Measurements from ENCODE around the gene HOXC10. TPM values are rescaled to one million over a fixed set of nuclear protein-coding genes. Genes with fewer than 3 reads are reported as not detected.

Gene HOXC10
- total RNA-seq, 1 donor from 2014 or later: not detected

GRCh38 chr12:53985994-53986685 lies 1.2 kb downstream of the HOXC10 start:
- ATAC-seq (ENCODE audit: poor library complexity) (no peak), DNase-seq (peak; percentile 31)
- intact Hi-C loops (cut with DNase I): no loop called here

DNA sequence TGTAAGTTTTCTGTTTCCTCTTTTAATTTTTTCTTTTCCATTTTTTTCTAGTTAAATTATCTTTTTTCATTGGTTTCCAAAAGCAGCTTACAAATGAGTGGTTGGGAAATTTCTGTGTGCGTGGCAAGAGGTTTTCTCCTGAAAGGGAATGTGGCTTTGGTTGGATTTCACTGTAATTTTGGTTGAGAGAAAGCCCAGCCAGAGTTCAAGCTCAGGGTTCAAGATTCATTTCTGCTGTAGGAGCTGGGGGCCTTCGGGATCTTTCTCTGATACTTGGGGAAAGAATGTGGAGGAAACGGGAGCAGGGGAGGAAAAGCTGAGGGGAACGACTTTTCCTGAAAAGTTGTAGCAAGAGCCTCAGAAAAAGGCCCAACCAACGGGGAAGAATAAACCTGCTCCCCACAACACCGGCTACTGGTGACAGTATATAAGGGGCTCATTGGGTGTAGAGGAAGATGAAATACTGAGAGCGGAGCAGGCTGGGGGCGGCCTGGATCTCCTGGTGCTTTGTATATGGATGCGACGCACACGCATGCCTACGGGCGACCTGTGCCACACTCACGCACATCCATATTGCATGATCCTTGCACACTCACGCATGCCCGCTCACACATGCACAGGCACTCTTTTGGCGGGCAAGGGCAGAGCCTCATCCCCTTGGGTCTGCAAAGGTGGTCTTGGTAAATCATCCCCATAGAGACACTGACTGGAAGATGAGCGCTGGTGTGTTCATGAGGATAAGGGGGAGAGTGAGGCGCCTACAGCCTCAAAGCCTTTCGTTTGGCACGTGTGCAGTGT lies 1.9 kb downstream of the HOXC10 start:
- intact Hi-C loops (cut with DNase I): no loop called here
- ATAC-seq (ENCODE audit: poor library complexity): no peak
- DNase-seq: no peak

- intact Hi-C loops (cut with DNase I): no loop called here
- DNase-seq (no peak), ATAC-seq (ENCODE audit: poor library complexity) (no peak)
Observed at GRCh38 chr12:53987787-53988230, 2.9 kb downstream of the HOXC10 start.

DNA sequence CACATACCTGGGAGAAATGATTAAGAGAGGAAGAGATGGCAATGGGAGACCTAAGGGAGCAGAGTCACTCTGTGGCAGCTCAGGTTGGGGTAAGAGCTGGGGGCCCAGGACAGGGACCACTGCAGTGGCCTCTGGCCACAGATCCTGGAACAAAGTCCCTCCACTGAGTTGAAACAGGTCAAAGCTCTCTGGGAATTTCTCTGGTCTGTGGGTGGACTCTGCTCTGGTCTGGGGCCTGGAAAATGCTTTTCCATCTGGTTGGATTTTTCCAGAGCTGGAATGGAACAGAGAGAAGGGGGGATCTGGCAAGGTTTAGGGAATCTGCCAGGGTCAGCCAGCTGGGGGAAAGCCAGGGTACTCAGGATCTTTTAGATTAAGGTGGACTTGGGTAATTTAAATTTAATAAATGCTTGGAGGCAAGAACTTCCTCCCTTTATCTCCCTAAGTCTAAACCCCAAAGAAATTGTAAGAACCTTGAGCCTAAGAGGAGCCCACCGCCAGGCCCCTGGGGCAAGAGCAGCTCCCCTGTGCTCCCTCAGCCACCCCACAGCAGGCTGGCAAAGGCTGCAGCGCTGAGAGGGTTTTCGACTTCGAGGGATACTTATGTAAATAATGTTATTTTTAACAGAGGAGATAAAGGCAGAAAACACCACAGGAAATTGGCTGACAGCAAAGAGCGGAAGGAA lies 3.7 kb downstream of the HOXC10 start:
- DNase-seq: no peak
- intact Hi-C loops (cut with DNase I): no loop called here
- no peak for ATAC-seq (ENCODE audit: poor library complexity)

- DNase-seq (no peak), ATAC-seq (ENCODE audit: poor library complexity) (no peak)
- intact Hi-C loops (cut with DNase I): no loop called here
Observed at GRCh38 chr12:53989227-53990113, 4.5 kb downstream of the HOXC10 start.

DNA sequence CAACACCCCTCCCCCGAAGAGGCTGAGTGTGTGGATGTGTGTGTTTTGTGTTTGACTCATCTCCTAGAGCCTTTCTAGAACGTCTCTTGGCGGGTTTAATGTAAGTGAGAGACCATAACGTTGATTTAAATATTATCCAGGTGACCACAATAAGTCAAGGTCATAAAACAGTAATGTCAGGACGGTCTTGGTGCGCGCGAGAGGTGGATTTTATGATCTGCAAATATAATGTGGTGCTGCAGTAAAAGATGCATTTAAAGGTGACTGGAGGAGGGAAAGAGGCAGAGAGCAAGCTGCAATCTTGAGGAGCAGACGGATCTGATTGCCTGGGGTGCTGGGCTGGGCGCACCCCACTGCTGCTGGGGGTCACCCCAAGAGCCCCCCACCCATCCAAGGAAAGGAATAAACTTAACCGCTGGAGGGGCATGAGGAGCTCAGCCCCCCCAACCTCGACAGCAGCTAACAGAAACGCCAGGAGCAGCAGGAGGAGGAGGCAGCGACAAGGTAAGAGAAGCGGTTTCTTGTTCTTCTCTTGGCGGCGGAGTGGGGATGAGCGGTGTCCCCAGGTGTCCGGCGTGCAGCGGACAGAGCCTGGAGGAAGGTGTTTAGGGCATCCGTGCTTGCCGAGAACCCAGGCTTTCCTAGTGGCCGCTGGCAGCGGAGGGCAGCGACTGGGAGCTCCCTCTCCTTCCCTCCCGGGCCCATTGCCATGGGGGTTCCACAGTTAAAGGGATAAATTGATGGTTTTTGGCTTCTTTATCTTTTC lies 5.5 kb downstream of the HOXC10 start:
- DNase-seq (no peak), ATAC-seq (ENCODE audit: poor library complexity) (no peak)
- intact Hi-C loops (cut with DNase I): no loop called here

DNA sequence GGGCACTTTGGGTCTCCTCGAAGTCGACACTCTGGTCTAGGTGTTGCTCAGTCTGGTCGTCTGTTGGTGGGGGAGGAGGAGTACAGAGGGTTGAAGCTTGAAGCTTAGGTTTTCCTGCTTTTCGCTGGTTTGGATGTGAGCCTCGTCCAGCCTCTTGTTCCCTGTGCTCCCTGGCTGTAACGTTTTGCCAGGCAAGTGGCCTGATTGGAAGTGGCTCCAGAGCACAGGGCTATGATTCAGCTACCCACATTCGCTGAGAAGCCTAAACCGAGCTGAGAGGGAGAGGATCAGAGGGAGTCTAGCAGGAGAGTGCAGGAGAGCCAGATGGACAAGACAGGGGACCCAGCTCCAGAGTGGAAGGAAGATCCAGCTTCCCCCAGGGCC lies 6.1 kb downstream of the HOXC10 start:
- no peak for DNase-seq
- ATAC-seq (ENCODE audit: poor library complexity): no peak
- intact Hi-C loops (cut with DNase I): no loop called here

GRCh38 chr12:53992377-53992889 lies 7.5 kb downstream of the HOXC10 start:
- DNase-seq (no peak), ATAC-seq (ENCODE audit: poor library complexity) (no peak)
- intact Hi-C loops (cut with DNase I): no loop called here

DNA sequence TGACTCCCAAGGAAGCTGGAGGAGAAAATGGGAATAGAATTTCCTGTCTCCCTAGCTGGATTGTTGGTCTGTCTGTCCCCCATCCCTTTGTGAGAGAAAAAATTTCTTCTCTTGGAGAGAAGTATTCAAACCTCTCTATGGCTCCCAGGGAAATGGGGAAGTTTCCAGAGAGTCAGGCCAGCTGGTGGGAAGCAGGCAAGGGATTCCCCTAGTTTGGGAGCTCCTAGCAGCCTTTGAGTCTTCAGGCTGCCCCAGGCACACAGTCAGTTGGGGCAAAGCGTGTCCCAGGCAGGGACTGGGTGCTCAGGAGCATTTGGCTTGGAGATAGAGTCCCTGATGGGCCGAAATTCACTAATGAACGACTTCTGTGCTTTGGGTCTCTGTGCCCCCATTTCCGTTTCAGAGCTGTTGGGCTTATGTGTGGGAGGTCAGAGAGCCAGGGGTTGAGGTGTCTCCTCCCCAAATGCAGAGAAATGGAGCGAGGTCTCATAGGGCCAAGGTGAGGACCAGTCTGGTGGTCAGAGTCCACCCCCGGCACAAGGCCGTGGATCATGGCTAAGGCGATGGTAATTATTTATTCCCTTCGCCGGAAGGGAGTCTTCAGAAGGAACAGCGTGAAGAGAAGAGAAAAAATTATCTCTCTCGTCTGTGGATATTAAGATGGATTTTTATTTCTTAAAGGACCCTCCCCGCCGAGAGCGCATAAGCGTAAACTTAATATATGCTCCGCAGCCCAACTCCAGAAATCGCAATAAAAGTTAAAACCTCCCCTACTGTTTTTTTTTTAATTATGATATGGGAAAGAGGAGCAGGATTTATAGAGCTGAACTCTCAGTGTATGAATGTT lies 8.4 kb downstream of the HOXC10 start:
- ATAC-seq (ENCODE audit: poor library complexity): no peak
- intact Hi-C loops (cut with DNase I): no loop called here
- DNase-seq: no peak

GRCh38 chr12:53994009-53994263 lies 9.0 kb downstream of the HOXC10 start:
- no peak for DNase-seq
- intact Hi-C loops (cut with DNase I): no loop called here

DNA sequence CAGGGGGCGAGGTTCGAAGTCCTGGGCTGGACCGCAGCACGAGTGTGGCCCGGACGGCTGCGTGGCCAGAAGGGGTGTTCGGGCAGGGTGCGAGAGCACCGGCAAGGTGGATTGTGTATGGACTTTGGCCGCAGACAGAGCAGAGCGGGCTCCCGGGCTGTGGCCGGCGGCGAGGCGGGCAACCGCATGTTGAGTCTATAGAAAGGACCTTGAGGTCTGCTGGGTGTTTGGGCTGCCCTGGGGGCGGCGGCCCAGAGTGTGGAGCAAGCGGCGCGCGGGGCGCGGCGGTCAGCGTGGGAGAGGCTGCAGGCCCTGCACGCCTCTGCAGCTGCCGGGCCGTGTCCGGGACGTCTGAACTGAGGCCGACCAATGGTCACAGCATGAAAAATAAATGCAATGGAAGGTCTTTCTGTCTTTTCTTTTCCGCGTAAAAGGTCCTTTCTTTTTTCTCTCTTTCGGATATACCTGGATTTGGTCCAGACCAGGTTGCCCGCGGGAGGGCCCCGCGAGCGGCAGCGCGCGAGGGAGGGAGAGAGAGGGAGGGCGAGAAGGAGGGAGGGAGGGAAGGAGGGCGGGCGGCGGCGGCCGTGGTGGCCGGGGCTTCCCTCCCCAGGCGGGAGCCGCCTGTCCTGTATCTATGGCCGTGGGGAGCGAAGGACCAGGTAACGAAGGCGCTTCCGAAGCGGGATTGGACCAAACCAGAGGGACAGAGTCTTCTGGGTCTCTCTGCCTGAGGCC lies 9.5 kb downstream of the HOXC10 start:
- ATAC-seq (ENCODE audit: poor library complexity): no peak
- intact Hi-C loops (cut with DNase I): no loop called here
- DNase-seq: no peak

More at GRCh38 chr12:53994009-53994263, 9.0 kb downstream of the HOXC10 start:
- ATAC-seq (ENCODE audit: poor library complexity): no peak

DNA sequence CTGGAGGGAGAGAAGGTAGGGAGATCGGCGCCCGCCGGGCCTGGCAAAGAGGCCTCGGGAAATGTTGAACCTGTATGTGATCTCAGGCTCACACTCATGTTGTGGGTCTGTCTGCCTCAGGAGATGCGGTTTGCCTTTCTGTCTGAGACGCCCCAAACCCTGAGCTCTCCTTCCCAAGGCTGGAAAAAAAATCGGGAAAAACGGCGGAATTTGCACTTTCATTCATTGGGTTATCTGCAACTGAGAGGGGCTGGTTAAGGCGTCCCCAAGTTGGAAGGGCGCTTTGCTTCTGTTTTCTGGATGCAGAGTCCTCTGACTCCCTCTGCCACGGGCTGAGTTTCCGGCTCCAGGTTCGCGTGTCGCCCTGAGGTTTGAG lies 10.0 kb downstream of the HOXC10 start:
- intact Hi-C loops (cut with DNase I): no loop called here
- DNase-seq: no peak
- ATAC-seq (ENCODE audit: poor library complexity): peak; percentile 16

DNA sequence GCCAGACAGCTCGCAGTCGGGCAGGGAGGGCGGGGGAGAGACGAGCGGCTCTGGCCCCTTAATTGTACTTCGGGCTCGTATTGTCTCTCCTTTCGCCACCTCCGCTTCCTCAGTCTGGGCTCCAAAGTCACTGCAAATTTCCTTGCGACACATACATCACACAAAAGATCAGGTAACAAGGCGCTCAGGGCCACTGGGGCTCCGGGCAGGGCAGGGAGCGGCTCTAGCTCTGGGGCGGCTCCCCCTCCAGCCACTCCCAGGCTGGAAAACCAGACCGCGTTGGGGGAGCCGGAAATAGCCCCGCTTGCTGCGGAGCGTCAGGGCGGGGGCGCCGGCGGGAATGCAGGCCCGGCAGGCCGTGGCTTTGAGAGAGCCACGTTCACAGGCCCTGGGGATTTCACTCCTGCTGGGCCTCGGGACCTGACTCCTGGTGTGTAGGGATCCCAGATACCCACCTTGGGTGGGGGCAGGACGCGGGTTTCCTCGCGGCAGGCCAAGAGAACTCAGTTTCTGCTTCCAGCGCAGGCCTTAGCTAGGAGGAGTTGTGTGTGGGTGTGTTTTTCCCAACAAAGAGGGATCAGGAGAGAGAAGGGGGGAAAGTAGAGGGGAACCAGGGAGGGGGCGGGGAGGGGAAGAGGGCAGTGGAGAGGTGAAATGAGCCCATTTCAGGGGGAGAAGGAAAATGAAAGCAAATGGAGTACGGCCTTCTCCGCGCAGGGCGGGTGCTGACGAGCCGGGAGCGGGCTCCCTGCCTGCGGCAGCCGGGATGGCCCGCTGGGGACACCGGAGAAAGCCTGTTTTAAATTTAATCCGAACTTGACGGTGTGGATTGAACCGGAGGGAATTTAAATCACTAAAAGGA lies 10.7 kb downstream of the HOXC10 start:
- intact Hi-C loops (cut with DNase I): no loop called here
- DNase-seq (no peak), ATAC-seq (ENCODE audit: poor library complexity) (peak; percentile 58)

GRCh38 chr12:53996240-53997203 lies 11.6 kb downstream of the HOXC10 start:
- DNase-seq: no peak
- intact Hi-C loops (cut with DNase I): no loop called here
- ATAC-seq (ENCODE audit: poor library complexity): no peak
